Gastroesophageal sphincter (tissue), 4 donors: ENCODE data around the gene MAGEF1. TPM values are rescaled to one million over a fixed set of nuclear protein-coding genes. Genes with fewer than 3 reads are reported as not detected.

Experiments used
- ATAC-seq: fragments of 150-250 bp; one replicate; pipeline ENCODE4 v1.9.1; 2016; ENCODE audit warnings: mild to moderate bottlenecking, moderate library complexity
- H3K27ac ChIP-seq, 4 donors: fragments of 200-600 bp; sonication (generic) in 3 of 4; 1 replicate in 3 of 4; 2 replicates in 1 of 4; pipeline ENCODE4 v1.5.1; 2016 to 2019
- H3K27me3 ChIP-seq: fragments of 200-600 bp; sonication (generic); one replicate; pipeline ENCODE4 v1.5.1; 2019
- H3K36me3 ChIP-seq, 2 donors: fragments of 200-600 bp; sonication (generic); one replicate each; pipeline ENCODE4 v1.5.1; 2019; ENCODE audit warnings: control low read depth in 1 of 2
- H3K4me1 ChIP-seq, 3 donors: fragments of 200-600 bp; sonication (generic); 1 replicate in 2 of 3; 2 replicates in 1 of 3; pipeline ENCODE4 v1.5.1; 2016 to 2019; ENCODE audit warnings: control low read depth in 2 of 3
- H3K4me3 ChIP-seq, 2 donors: fragments of 200-600 bp; sonication (generic); one replicate each; pipeline ENCODE4 v1.5.1; 2019; ENCODE audit warnings: mild to moderate bottlenecking in 1 of 2, moderate library complexity in 1 of 2
- H3K9me3 ChIP-seq, 3 donors: fragments of 200-600 bp; sonication (generic); one replicate each; pipeline ENCODE4 v1.5.1; 2017 to 2019; ENCODE audit warnings: control low read depth in 2 of 3
- CTCF ChIP-seq, 4 experiments: fragments of 200-600 bp in 2 of 4; fragments of 450-650 bp in 2 of 4; sonication (generic) in 1 of 4; IDR thresholded peaks; one replicate each; pipeline ENCODE4 v1.5.1; 2017 to 2019; ENCODE audit warnings: antibody characterized with exemption in 4 of 4, mild to moderate bottlenecking in 2 of 4, moderate library complexity in 2 of 4
- EP300 ChIP-seq: sonication (generic); formaldehyde crosslinking; IDR thresholded peaks from one replicate; pipeline ENCODE4 v1.6.1; 2017; ENCODE audit warnings: antibody characterized with exemption, mild to moderate bottlenecking
- POLR2A ChIP-seq, 2 donors: fragments of 450-650 bp; IDR thresholded peaks; one replicate each; pipeline ENCODE4 v1.6.1; 2017; ENCODE audit warnings: antibody characterized with exemption in 2 of 2, mild to moderate bottlenecking in 2 of 2, moderate library complexity in 1 of 2
- POLR2AphosphoS5 ChIP-seq: sonication (generic); formaldehyde crosslinking; IDR thresholded peaks from one replicate; pipeline ENCODE4 v1.6.1; 2017; ENCODE audit warnings: antibody characterized with exemption
- WGBS, 2 donors: methylation state at CpG; one replicate each; pipeline ENCODE4 v1.1.5; 2018; ENCODE audit warnings: low coverage in 1 of 2; 5-methylcytosine and 5-hydroxymethylcytosine counted together
- total RNA-seq, 4 donors: library from RNA; depleted of rRNA; stranded (reverse); fragments of >200 nt; gene quantifications; one replicate each; pipeline ENCODE4 v1.1.0, GENCODE V29; 2016

The MAGEF1 gene
- total RNA-seq, 4 donors from 2014 or later, result 36.9 to 47.8 (median 41.9) TPM

- H3K9me3 ChIP-seq, result no peaks in the 10 kb centered on the region
- no peak for ATAC-seq
- no peak overlapping the region for H3K4me3 ChIP-seq
- H3K36me3 ChIP-seq, result no peaks in the 10 kb centered on the region
- WGBS, 2 donors, result 51 to 84% methylated on average over 3 to 8 of the region's 8 CpGs
- peaks cover 0 to 32% (median 8%) of the 10 kb centered on the region in 3 donors for H3K4me1 ChIP-seq
- no peak overlapping the region for H3K27ac ChIP-seq
- TF ChIP-seq CTCF (IDR thresholded peaks at IDR 0.05) (no peak), POLR2A (IDR thresholded peaks at IDR 0.05) (no peak), EP300 (no peak), POLR2AphosphoS5 (no peak)
- H3K27me3 ChIP-seq, result no peaks in the 10 kb centered on the region
These were observed 34.9 kb downstream of the MAGEF1 start for GRCh38 chr3:184676927-184677326.

GRCh38 chr3:184674626-184675025 is 37.2 kb downstream of the MAGEF1 start:
- ATAC-seq, result no peak
- H3K36me3 ChIP-seq, result no peaks in the 10 kb centered on the region
- peaks cover 0 to 26% (median 8%) of the 10 kb centered on the region in 3 donors for H3K4me1 ChIP-seq
- H3K27ac ChIP-seq, result no peak overlapping the region
- TF ChIP-seq CTCF (IDR thresholded peaks at IDR 0.05) (no peak), POLR2A (IDR thresholded peaks at IDR 0.05) (no peak), EP300 (no peak), POLR2AphosphoS5 (no peak)
- no peaks in the 10 kb centered on the region for H3K9me3 ChIP-seq
- WGBS, 2 donors, result no CpG with 5 or more reads among the region's 1 CpG
- no peak overlapping the region for H3K4me3 ChIP-seq
- no peaks in the 10 kb centered on the region for H3K27me3 ChIP-seq

GRCh38 chr3:184672977-184673870 is 38.6 kb downstream of the MAGEF1 start:
- no peak overlapping the region for H3K27ac ChIP-seq
- no peak for TF ChIP-seq POLR2AphosphoS5
- TF ChIP-seq EP300, result no peak
- no peak for TF ChIP-seq POLR2A (IDR thresholded peaks at IDR 0.05)
- TF ChIP-seq CTCF (IDR thresholded peaks at IDR 0.05), result no peak
- H3K27me3 ChIP-seq, result no peaks in the 10 kb centered on the region
- peaks cover 0 to 12% (median 0%) of the 10 kb centered on the region in 3 donors for H3K4me1 ChIP-seq
- 57 to 78% methylated on average over 8 to 11 of the region's 16 CpGs for WGBS, 2 donors
- no peaks in the 10 kb centered on the region for H3K9me3 ChIP-seq
- no peak for ATAC-seq
- H3K4me3 ChIP-seq, result no peak overlapping the region
- H3K36me3 ChIP-seq, result no peaks in the 10 kb centered on the region

- Histone ChIP-seq H3K36me3 (no peaks in the 10 kb centered on the region), H3K4me3 (no peak overlapping the region), H3K27me3 (no peaks in the 10 kb centered on the region), H3K4me1 (peaks cover 0 to 3% (median 0%) of the 10 kb centered on the region in 3 donors), H3K9me3 (no peaks in the 10 kb centered on the region), H3K27ac (no peak overlapping the region)
- 92% methylated on average over 3 of the region's 9 CpGs; no CpG with 5 or more reads in 1 of the 2 donors for WGBS, 2 donors
- no peak for TF ChIP-seq POLR2AphosphoS5
- no peak for TF ChIP-seq POLR2A (IDR thresholded peaks at IDR 0.05)
- TF ChIP-seq CTCF (IDR thresholded peaks at IDR 0.05), result no peak
- TF ChIP-seq EP300, result no peak
- ATAC-seq, result no peak
These were observed 39.5 kb downstream of the MAGEF1 start for GRCh38 chr3:184672335-184672734.
